ENCODE results near the gene PRKAG2.
A peak's percentile ranks its signal among the peaks of the same experiment; 100 is the strongest.

PRKAG2 gene

GRCh38 chr7:151900591-151900985 is 23.7 kb upstream of the PRKAG2 start:
- DNase-seq = no peak

DNA sequence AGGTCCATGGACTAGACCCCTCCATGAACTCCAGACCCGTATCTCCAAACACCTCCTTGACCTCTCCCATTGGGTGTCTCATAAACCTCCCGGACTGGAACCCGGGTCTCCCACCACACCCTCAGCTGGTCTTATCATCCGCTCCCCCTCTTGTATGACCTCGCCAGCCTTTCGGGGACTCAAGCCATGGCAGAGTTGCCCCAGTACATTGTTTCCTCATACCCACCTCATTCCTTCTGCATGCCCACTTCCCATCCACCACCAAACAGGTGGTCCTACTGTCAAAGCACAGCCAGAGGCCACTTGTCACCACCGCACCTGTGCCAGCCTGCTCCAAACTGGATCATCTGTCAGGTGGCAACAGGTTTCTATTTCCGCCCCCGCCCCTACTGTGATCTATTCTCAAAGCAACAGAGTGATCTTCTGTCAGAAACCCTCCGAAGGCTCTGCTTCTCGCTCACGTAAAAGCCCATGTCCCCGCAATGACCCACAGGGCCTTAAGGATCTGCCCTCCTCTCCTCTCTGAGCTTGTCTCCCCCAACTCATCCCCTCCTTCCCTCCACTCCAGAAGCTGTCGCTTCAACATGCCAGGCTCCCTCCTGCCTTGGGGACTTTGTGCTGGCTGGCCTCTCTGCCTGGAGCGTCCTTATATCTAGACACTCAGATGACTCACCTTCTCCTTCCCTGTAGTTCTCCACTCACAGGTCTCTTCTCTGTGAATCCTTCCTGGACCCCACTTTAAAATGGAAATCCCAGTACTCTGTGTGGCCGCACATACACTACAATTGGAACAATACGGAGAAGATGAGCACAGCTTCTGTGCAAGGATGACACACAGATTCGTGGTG is 22.8 kb upstream of the PRKAG2 start:
- no peak for DNase-seq

- DNase-seq = peak; percentile 37
Measured at GRCh38 chr7:151897951-151898686, 21.2 kb upstream of the PRKAG2 start.

DNA sequence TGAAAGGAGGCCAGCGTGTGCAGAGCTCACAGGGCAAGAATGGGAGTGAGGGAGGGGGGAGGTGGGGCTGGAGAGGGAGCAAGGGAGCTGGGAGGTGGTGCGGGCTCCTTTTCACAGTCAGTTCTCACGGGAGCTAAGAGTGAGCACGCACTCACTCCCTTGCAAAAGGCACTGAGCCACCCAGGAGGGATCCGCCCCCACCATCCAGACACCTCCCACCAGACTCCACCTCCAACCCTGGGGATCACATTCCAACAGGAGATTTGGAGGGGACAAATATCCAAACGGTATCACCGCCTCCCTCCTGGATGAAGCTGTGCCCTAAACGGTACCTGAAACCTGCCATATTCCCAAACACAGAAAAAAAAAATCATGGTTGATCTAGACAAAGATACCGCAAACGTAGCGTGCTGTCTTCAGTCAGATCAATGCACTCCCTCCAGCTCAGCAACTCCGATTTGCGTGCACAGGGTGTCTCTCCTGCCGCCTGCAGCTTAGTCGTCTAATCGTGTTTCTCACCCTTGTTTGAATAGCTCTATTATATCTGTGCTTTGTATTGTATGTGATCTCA is 20.3 kb upstream of the PRKAG2 start:
- peak; percentile 45 for DNase-seq

DNA sequence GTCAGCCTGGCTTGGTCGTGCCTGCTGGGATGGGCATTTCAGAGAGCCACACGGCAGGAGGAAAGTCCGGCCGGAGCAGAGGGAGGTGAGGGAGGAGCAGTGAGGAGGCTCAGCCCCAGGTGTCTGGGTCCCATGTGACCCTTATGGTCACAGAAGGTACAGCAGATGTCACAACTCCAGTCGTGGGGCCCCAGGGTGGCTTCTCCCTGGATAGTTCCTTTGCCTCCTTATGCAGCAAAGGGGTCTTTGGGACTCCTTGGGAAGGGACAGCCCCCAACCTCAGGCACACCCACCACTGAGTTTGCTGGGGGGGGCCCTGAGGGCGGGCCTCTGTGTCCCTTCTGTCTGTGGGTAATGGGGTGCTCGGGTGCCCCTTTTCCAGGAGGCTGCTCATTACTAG is 19.6 kb upstream of the PRKAG2 start:
- DNase-seq = no peak

GRCh38 chr7:151896086-151896485 is 19.2 kb upstream of the PRKAG2 start:
- DNase-seq = no peak

GRCh38 chr7:151895631-151896031 is 18.7 kb upstream of the PRKAG2 start:
- peak; percentile 27 for DNase-seq

GRCh38 chr7:151895008-151895630 is 18.2 kb upstream of the PRKAG2 start:
- peak; percentile 33 for DNase-seq

DNA sequence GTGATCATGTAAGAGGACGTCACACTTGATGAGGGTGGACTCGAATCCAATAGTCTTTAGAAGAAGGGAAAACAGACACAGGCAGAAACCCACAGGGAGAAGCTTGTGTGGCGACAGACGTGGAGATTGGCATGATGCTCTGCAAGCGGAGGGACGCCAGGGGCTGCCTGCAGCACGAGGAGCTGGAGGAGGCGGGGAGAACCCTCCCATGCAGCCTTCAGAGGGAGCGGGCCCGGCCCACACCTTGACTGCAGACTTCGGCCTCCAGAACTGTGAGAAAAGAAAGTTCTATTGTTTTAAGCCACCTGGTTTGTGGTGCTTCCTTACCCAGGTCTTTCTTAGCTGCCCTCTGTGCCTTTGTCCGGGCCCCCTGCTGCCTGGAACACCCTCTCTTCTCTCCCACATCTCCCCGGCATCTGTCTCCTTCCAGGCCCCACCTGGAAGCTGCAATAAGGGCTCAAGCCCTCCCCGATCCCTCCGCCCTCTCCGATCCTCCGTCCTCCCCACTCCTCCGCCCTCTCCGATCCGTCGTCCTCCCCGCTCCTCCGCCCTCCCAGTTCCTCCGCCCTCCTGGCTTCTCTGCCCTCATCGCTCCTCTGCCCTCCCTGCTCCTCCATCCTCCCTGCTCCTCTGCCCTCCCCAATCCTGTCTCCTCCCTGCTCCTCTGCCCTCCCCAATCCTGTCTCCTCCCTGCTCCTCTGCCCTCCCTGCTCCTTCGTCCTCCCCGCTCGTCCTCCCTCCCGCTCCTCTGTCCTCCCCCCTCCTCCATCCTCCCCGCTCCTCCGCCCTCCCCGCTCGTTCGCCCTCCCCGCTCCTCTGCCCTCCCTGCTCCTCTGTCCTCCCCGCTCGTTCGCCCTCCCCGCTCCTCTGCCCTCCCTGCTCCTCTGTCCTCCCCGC is 17.4 kb upstream of the PRKAG2 start:
- DNase-seq = no peak

- no peak for DNase-seq
Measured at GRCh38 chr7:151893405-151893923, 16.5 kb upstream of the PRKAG2 start.

DNA sequence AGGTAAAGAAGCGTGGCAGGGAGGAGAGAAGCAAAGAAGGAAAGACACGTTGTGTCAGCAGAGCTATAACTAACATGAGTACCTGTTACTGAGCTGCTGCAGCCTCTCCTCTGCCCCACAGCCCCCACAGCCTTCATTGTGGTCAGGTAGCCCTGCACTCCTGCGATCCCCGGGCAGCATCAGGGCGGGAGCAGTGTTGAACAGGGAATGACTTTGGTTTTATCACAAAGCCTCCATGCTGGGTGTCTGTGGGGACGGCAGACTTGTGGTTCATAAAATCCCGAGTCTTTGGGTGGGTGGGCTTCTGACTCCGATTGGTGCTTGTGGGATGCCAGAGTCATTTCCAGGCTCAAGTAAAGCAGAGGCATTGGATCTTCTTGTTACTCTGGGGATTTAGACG is 14.8 kb upstream of the PRKAG2 start:
- no peak for DNase-seq

DNA sequence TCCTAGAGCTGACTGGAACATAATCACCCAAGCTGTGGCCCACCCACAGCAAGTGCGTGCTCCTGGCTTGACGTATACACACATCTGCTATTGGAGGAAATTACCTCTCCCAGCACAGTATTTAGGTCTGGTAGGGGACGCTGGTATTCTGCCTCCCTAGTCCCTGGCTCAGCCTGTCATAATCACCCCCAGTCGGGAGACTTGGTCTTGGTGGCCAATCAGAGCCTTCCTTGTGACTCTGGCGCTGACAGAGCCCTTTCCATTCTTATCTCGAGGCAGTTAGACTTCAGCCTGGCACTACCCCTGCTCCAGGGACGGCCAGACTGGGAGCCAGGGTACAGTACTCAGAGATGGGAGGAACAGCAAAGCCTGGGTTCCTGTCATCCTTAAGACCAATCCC is 14.3 kb upstream of the PRKAG2 start:
- DNase-seq = peak; percentile 41

- DNase-seq = peak; percentile 53
Measured at GRCh38 chr7:151890355-151891004, 13.6 kb upstream of the PRKAG2 start.

GRCh38 chr7:151889406-151890354 is 12.8 kb upstream of the PRKAG2 start:
- DNase-seq = no peak

GRCh38 chr7:151888079-151889067 is 11.5 kb upstream of the PRKAG2 start:
- DNase-seq = no peak

DNA sequence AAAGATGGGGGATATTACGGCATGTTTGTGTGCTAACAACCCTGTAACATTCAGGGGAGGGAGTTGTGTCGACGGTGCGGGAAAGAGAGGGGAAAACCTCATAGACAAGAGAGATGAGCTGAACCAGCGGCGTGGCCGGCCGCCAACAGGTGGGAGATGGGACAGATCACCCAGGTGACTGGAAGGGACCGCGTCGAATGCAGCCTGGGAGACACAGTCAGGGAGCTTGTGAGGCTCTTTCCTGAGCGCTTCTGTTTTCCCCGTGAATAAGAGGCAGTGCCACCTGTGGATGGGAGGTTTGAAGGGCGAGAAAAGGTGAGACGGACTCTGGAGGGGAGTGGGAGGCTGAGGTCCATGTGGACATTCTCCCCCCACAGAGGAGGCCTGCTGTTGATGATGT is 9.9 kb upstream of the PRKAG2 start:
- no peak for DNase-seq

GRCh38 chr7:151885202-151885580 is 8.3 kb upstream of the PRKAG2 start:
- no peak for DNase-seq

DNA sequence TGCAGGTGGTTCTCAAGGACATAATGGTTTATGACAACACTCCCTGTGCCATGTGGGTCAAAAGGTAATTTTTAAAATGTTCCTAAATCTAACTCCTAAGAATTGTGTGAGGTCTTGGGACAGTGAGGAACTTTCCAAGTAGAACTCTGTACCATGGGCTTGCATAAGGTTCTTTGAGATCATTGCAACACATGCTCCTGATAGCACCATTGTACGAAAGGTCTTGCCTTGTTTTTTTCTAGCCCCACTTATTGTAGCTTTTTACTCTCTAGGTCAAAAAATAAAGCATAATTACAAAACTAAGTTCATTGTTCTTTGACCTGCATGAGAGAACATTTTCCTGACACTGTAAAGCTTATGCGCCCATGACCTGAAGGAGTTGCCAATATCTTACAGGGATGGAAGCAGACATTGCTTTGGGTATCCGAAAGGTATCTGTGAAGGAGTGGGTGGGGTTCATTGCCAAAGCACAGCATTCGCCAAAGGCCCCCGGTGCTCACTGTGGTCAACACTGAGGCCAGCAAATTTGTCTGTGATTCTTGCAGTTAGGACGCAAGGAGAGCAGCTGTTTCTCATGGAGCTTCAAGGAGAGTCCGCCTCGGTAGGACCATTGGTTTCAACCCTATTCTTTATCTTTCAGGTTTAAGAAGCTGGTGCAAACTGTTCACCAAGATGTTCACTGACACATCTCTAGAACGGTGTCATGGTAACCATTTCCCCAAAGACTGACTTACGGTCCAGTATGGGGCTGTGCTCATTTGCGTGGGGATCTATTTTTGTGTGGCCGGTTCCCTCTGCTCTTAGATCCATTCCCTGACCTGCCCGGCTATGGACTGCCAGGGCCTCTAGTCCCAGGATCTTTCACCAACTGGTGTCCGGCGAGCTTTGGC is 7.6 kb upstream of the PRKAG2 start:
- DNase-seq = no peak

Data from NCI-H69 (cell line).